ENCODE measurements around the gene FTO.

DNA sequence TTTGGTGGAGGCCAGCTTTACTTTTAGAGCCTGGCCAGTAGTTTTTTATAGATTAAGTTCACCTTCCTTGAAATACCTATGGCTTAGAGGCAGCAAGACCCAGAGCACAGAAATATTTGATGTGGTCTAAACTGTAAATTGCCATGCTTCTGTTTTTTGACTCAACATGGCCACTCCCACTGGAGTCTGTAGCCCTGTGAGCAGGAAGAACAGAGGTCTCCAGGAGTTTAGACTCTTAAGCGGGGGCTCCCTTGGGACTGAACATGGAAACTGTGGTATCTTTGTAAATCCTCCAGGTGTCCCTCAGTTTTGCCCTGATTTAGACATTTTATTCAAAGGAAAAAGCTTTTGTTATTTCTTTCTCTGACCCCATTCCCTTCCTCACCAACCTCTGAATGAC is 145.6 kb downstream of the FTO start:
- TF ChIP-seq, protein P1, sequence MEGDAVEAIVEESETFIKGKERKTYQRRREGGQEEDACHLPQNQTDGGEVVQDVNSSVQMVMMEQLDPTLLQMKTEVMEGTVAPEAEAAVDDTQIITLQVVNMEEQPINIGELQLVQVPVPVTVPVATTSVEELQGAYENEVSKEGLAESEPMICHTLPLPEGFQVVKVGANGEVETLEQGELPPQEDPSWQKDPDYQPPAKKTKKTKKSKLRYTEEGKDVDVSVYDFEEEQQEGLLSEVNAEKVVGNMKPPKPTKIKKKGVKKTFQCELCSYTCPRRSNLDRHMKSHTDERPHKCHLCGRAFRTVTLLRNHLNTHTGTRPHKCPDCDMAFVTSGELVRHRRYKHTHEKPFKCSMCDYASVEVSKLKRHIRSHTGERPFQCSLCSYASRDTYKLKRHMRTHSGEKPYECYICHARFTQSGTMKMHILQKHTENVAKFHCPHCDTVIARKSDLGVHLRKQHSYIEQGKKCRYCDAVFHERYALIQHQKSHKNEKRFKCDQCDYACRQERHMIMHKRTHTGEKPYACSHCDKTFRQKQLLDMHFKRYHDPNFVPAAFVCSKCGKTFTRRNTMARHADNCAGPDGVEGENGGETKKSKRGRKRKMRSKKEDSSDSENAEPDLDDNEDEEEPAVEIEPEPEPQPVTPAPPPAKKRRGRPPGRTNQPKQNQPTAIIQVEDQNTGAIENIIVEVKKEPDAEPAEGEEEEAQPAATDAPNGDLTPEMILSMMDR (IDR thresholded peaks at IDR 0.05), result no peak
- no peak for TF ChIP-seq POLR2A (IDR thresholded peaks at IDR 0.05)

All from thyroid gland (tissue), 4 donors.